Anterior cingulate cortex (tissue), 58 donors: ENCODE data around the gene STEAP4.

Source experiments
- DNase-seq, 58 donors: peaks; one replicate each; lab custom pipeline; 2025; lab: John Stamatoyannopoulos, UW

Gene STEAP4

GRCh38 chr7:88224601-88225275, 82.0 kb downstream of the STEAP4 start:
- no peak for DNase-seq

- no peak for DNase-seq
These were observed 83.4 kb downstream of the STEAP4 start for GRCh38 chr7:88223265-88223664.
